GM23338 (cell line): Measurements from ENCODE around the gene NDUFS6.

Experiments
- CREB1 ChIP-seq: fragments of 250-450 bp; sonication (Bioruptor Pico); IDR thresholded peaks from 2 replicates; pipeline ENCODE4 v1.5.0; 2020; ENCODE audit warnings: low read depth, mild to moderate bottlenecking, moderate library complexity
- EZH2 ChIP-seq: fragments of 200-600 bp; sonication (generic); IDR thresholded peaks from one replicate; pipeline ENCODE4 v1.8.0; 2017; ENCODE audit warnings: antibody characterized with exemption, mild to moderate bottlenecking, low read depth; ENCODE audit not compliant: unreplicated experiment
- EZH2phosphoT487 ChIP-seq: fragments of 200-600 bp; sonication (generic); IDR thresholded peaks from one replicate; pipeline ENCODE4 v1.8.1; 2018; ENCODE audit warnings: antibody characterized with exemption; ENCODE audit not compliant: unreplicated experiment
- JUNB ChIP-seq: IDR thresholded peaks from one replicate; pipeline ENCODE4 v1.6.1; 2016; ENCODE audit warnings: antibody characterized with exemption; ENCODE audit not compliant: unreplicated experiment
- POLR2AphosphoS5 ChIP-seq: IDR thresholded peaks from 2 replicates; pipeline ENCODE4 v1.6.1; 2016; ENCODE audit warnings: antibody characterized with exemption, low read depth
- TF ChIP-seq, protein P1 (sequence below): fragments of 250-450 bp; sonication (Bioruptor Pico); IDR thresholded peaks from 2 replicates; pipeline ENCODE4 v1.5.0; 2020; ENCODE audit warnings: mild to moderate bottlenecking, moderate library complexity
- TF ChIP-seq, protein P2 (sequence below), 2 experiments: fragments of 200-600 bp in 1 of 2; sonication (generic) in 1 of 2; conservative IDR thresholded peaks; 2 replicates each; pipeline versions ENCODE4 v1.5.1 to v1.6.1; 2016 to 2017; ENCODE audit warnings: antibody characterized with exemption in 2 of 2, low read depth in 2 of 2, mild to moderate bottlenecking in 2 of 2, moderate library complexity in 1 of 2
- TF ChIP-seq, protein P3 (sequence below): IDR thresholded peaks from one replicate; pipeline ENCODE4 v1.6.1; 2018; ENCODE audit warnings: antibody characterized with exemption; ENCODE audit not compliant: unreplicated experiment

DNA sequence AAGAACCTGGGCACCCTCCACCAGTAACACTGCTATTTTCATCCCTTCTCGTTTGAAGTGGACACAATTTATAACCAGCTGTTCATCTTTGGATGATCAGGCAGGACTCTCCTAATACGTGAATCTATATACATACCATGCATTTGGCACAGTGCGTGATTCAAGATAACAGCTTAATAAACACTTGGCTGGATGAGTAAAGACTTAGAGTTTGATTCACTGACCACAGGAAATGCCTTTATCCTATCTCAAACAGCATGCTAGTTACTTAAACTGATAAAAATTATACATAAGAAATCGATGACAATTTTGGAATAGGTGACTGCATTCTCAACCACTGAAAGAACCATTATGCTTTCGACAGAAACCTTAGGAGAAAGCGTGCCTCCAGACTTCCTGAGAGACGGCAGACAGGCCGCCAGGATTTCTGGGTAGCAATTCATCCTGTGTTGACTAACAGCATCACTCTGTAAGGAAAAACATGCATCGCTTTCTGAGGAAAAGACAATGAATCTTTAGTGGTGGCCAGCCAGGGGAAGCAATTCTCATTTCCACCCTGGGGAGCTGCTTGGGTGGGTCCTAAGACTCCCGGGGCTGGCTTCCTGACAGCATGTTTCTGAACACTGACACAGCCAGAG, 11.3 kb upstream of the NDUFS6 start:
- TF ChIP-seq EZH2, result no peak
- TF ChIP-seq, protein P1, sequence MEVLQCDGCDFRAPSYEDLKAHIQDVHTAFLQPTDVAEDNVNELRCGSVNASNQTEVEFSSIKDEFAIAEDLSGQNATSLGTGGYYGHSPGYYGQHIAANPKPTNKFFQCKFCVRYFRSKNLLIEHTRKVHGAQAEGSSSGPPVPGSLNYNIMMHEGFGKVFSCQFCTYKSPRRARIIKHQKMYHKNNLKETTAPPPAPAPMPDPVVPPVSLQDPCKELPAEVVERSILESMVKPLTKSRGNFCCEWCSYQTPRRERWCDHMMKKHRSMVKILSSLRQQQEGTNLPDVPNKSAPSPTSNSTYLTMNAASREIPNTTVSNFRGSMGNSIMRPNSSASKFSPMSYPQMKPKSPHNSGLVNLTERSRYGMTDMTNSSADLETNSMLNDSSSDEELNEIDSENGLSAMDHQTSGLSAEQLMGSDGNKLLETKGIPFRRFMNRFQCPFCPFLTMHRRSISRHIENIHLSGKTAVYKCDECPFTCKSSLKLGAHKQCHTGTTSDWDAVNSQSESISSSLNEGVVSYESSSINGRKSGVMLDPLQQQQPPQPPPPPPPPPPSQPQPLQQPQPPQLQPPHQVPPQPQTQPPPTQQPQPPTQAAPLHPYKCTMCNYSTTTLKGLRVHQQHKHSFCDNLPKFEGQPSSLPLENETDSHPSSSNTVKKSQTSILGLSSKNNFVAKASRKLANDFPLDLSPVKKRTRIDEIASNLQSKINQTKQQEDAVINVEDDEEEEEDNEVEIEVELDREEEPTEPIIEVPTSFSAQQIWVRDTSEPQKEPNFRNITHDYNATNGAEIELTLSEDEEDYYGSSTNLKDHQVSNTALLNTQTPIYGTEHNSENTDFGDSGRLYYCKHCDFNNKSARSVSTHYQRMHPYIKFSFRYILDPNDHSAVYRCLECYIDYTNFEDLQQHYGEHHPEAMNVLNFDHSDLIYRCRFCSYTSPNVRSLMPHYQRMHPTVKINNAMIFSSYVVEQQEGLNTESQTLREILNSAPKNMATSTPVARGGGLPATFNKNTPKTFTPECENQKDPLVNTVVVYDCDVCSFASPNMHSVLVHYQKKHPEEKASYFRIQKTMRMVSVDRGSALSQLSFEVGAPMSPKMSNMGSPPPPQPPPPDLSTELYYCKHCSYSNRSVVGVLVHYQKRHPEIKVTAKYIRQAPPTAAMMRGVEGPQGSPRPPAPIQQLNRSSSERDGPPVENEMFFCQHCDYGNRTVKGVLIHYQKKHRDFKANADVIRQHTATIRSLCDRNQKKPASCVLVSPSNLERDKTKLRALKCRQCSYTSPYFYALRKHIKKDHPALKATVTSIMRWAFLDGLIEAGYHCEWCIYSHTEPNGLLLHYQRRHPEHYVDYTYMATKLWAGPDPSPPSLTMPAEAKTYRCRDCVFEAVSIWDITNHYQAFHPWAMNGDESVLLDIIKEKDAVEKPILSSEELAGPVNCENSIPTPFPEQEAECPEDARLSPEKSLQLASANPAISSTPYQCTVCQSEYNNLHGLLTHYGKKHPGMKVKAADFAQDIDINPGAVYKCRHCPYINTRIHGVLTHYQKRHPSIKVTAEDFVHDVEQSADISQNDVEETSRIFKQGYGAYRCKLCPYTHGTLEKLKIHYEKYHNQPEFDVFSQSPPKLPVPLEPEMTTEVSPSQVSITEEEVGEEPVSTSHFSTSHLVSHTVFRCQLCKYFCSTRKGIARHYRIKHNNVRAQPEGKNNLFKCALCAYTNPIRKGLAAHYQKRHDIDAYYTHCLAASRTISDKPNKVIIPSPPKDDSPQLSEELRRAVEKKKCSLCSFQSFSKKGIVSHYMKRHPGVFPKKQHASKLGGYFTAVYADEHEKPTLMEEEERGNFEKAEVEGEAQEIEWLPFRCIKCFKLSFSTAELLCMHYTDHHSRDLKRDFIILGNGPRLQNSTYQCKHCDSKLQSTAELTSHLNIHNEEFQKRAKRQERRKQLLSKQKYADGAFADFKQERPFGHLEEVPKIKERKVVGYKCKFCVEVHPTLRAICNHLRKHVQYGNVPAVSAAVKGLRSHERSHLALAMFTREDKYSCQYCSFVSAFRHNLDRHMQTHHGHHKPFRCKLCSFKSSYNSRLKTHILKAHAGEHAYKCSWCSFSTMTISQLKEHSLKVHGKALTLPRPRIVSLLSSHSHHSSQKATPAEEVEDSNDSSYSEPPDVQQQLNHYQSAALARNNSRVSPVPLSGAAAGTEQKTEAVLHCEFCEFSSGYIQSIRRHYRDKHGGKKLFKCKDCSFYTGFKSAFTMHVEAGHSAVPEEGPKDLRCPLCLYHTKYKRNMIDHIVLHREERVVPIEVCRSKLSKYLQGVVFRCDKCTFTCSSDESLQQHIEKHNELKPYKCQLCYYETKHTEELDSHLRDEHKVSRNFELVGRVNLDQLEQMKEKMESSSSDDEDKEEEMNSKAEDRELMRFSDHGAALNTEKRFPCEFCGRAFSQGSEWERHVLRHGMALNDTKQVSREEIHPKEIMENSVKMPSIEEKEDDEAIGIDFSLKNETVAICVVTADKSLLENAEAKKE (CRISPR knock-in tag), result no peak
- TF ChIP-seq, protein P2, sequence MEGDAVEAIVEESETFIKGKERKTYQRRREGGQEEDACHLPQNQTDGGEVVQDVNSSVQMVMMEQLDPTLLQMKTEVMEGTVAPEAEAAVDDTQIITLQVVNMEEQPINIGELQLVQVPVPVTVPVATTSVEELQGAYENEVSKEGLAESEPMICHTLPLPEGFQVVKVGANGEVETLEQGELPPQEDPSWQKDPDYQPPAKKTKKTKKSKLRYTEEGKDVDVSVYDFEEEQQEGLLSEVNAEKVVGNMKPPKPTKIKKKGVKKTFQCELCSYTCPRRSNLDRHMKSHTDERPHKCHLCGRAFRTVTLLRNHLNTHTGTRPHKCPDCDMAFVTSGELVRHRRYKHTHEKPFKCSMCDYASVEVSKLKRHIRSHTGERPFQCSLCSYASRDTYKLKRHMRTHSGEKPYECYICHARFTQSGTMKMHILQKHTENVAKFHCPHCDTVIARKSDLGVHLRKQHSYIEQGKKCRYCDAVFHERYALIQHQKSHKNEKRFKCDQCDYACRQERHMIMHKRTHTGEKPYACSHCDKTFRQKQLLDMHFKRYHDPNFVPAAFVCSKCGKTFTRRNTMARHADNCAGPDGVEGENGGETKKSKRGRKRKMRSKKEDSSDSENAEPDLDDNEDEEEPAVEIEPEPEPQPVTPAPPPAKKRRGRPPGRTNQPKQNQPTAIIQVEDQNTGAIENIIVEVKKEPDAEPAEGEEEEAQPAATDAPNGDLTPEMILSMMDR (conservative IDR thresholded peaks at IDR 0.05; ENCODE audit: low read depth in 2 of 2), result no peak
- no peak for TF ChIP-seq EZH2phosphoT487
- TF ChIP-seq, protein P3, sequence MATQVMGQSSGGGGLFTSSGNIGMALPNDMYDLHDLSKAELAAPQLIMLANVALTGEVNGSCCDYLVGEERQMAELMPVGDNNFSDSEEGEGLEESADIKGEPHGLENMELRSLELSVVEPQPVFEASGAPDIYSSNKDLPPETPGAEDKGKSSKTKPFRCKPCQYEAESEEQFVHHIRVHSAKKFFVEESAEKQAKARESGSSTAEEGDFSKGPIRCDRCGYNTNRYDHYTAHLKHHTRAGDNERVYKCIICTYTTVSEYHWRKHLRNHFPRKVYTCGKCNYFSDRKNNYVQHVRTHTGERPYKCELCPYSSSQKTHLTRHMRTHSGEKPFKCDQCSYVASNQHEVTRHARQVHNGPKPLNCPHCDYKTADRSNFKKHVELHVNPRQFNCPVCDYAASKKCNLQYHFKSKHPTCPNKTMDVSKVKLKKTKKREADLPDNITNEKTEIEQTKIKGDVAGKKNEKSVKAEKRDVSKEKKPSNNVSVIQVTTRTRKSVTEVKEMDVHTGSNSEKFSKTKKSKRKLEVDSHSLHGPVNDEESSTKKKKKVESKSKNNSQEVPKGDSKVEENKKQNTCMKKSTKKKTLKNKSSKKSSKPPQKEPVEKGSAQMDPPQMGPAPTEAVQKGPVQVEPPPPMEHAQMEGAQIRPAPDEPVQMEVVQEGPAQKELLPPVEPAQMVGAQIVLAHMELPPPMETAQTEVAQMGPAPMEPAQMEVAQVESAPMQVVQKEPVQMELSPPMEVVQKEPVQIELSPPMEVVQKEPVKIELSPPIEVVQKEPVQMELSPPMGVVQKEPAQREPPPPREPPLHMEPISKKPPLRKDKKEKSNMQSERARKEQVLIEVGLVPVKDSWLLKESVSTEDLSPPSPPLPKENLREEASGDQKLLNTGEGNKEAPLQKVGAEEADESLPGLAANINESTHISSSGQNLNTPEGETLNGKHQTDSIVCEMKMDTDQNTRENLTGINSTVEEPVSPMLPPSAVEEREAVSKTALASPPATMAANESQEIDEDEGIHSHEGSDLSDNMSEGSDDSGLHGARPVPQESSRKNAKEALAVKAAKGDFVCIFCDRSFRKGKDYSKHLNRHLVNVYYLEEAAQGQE, result no peak
- no peak for TF ChIP-seq POLR2AphosphoS5
- no peak for TF ChIP-seq CREB1
- no peak for TF ChIP-seq JUNB
